HTERT RPE-1 (cell line): ENCODE results near the gene SIGLEC9.

ENCODE experiments used
- in situ Hi-C: fragments of 300-500 bp; cut with MboI; formaldehyde crosslinking; loops from 4 replicates; pipeline ENCODE4 v1.14.3; 2020; ENCODE audit warnings: low sequenced_read_pairs

SIGLEC9 gene

GRCh38 chr19:51173681-51174080 is 49.0 kb downstream of the SIGLEC9 start:
- in situ Hi-C loops = no loop called here

GRCh38 chr19:51179256-51179655 is 54.5 kb downstream of the SIGLEC9 start:
- in situ Hi-C loops = no loop called here
